GM21576 (cell line): ENCODE results near the gene LAIR2.

ENCODE experiments used
- ATAC-seq: cut with Tn5 transposase; IDR thresholded peaks from one replicate; pipeline ENCODE4 v1.9.1; 2021; ENCODE audit warnings: mild to moderate bottlenecking, moderate library complexity; ENCODE audit not compliant: unreplicated experiment

Gene LAIR2

DNA sequence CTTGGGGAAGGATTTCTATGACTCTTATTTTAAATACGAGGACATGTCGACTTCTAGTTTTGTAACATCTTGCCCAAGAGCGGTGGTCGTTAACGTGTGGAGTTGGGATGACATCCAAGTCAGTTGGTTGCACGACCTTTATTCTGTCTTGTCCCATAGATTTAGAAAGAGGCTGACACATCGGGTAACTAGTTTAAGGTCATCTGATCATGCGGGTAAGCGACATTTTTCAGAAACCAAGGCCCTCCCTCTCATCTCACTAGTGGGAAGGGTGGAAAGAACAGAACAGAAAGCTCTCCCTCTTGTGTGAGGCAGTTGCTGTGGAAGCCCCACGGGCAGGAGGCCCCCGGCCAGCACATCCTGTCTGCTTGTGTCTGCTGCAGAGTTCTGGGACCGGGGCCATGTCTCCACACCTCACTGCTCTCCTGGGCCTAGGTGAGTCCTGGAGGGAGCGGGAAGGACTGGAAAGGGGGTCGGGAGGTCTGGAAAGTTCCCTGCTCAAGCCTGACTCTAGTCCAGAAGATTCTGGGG, at the start of gene LAIR2:
Gene LAIR2 (plus strand): TSS at position 314 of the 531 bp plus-strand sequence. CDS start 88 bp downstream, at position 402.
- no peak for ATAC-seq

DNA sequence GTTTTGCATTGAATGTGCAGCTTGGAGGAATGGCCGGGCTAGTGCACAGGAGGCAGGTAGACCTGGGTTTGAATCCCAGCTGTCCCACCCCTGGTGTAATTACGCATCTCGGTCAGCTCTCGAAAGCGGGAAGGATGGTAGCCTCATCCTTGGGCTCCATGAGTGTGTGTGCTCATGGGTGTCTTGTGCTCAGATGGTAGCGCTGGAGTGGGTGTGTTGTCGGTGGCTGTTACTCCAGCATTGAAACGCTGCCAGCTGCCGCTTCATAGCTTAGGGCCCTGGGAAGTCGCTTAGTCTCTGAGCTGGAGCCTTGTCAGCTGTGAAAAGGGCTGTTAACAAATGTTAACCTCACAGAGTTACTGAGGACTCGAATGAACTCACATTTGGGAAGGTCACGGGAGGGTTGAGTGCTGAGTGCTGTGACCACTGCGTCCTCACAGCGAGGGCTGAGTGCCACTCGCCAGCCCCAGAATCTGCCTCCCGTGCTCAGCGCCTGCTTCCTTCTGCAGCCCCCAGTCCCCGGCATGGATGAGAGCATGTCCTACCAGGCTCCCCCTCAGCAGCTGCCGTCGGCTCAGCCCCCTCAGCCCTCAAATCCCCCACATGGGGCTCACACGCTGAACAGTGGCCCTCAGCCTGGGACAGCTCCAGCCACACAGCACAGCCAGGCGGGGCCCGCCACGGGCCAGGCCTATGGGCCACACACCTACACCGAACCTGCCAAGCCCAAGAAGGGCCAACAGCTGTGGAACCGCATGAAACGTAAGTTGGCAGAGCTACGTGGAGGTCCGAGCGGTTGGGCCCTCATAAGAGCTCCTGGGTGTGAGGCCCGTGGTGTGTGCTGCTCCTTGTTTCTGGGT, 48.5 kb upstream of the LAIR2 start:
- no peak for ATAC-seq

DNA sequence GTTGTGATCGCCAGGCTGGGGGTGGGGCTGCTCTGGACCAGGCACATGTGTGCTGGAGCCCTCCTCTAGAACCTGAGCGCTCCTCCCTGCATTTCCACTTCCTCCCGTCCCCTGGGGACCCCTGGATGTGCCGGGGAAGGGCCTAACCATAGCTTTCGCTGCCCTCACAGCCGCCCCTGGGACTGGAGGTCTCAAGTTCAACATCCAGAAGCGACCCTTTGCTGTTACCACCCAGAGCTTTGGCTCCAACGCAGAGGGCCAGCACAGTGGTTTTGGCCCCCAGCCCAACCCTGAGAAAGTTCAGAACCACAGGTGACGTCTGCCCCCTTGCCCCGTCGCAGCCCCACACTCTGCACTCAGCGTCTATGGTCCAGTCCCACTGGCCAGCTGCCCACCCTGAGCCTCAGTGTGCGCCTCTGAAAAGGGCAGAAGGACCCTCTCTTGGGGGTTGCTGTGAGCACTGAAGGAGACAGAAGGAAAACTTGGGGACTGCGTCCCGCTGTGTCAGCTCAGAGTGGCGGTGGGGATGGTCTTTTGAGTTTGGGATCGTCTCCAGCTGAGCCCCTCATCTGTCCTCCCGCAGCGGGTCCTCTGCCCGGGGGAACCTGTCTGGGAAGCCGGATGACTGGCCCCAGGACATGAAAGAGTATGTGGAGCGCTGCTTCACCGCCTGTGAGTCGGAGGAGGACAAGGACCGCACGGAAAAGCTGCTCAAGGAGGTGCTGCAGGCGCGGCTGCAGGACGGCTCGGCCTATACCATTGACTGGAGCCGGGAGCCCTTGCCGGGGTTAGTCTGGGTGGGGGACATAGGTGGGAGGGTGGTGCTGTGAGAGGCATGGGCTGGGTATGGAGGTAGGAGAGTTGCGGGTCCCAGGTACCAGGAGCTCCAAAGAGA, 47.6 kb upstream of the LAIR2 start:
- no peak for ATAC-seq

GRCh38 chr19:54455786-54456422, 46.7 kb upstream of the LAIR2 start:
- ATAC-seq: no peak

GRCh38 chr19:54456423-54457373, 45.9 kb upstream of the LAIR2 start:
- no peak for ATAC-seq

DNA sequence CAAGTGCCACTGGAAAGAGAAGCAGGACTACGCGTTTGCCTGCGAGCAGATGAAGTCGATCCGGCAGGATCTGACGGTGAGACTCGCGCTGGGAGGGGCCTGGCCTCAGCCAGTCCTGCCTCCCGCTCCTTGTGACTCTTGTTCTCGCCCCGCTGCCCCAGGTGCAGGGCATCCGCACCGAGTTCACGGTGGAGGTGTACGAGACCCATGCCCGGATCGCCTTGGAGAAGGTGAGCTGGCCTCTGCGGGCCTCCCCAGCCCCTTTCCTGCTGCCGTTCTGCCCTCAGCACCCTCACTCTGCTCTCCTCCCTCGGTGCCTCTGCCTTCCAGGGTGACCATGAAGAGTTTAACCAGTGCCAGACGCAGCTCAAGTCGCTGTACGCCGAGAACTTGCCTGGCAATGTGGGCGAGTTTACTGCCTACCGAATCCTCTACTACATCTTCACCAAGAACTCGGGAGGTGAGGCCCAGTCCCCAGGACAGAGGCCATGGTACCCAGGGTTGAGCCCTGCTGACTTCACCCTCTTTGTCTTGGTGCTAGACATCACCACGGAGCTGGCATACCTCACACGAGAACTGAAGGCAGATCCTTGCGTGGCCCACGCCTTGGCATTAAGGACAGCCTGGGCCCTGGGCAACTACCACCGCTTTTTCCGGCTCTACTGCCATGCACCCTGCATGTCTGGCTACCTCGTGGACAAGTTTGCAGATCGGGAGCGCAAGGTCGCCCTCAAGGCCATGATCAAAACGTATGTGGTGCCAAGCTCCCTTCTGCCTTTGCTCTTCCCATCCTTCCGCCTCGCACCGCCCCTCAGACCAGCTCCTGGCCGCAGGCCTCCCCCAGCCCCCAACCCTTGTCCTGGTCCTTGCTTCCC, 44.6 kb upstream of the LAIR2 start:
- no peak for ATAC-seq

GRCh38 chr19:54458648-54459281, 43.9 kb upstream of the LAIR2 start:
- no peak for ATAC-seq

DNA sequence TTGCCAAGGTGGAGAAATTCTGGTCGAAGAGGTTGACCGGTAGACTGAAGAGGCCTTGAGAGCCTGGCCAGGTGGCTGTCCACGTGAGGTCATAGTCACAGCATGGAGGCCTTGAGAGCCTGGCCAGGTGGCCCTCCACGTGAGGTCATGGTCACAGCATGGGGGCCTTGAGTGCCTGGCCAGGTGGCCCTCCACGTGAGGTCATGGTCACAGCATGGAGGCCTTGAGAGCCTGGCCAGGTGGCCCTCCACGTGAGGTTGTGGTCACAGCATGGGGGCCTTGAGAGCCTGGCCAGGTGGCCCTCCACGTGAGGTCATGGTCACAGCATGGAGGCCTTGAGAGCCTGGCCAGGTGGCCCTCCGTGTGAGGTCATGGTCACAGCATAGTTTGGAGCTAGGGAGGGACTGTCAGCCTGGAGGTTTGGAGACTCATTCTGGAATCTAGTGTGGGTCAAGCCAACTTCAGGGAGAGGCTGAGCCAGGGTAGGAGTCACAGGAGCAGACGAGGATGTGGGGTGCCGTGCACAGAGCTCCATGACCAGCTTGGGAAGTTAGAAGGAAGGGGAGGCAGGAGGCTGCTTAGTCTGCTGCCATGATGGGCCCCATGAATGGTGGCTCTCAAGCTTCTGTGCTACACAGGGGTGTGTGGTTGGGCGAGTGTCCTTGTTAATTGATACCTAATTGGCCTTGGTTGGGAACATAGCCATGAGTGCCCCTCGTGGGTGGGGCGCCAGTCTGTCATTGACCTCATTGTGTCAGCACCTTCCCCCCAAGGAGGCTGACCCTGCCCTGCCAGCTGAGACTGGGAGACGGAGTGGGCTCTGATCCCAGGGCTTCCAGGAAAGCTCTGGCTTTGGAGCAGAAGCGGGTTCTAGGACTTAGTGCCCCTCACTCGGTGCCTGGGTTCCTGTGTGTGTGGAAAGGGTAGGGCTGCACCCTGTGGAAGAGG, 43.1 kb upstream of the LAIR2 start:
- ATAC-seq: no peak

DNA sequence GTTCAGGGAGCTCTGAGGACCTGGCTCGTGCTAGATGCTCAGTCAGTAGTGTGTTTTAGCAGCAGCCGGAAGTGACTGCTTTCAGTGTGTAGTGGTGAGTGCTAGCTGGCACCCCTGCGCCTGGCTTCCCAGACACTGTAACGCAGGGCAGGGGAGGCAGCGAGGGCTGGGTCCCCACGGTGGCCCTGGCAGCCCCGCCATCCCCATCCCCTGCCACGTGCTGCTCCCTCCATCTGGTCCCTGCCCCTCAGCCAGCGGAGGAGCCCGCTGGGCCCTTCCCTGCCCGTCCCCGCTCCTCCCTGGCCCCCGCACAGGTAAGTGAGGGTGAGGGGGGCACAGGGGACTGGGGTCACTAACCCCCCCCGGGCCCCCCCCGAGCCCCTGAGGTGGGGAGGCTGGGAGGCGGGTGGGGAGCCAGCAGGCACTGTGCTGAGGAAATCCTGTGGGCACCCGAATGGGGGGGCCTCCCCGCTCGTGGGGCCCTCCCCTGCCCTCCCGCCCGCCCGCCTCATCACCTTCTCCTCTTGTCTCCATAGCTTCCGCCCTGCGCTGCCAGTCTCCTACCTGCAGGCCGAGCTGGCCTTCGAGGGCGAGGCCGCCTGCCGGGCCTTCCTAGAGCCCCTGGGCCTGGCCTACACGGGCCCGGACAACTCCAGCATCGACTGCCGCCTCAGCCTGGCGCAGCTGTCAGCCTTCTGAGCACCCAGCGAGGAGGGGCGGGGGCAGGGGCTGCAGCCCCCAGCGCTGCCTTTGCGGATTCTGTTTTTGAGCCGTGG, 42.2 kb upstream of the LAIR2 start:
- ATAC-seq: no peak

- no peak for ATAC-seq
These were observed 41.4 kb upstream of the LAIR2 start for GRCh38 chr19:54461210-54461609.

- no peak for ATAC-seq
These were observed 41.0 kb upstream of the LAIR2 start for GRCh38 chr19:54461613-54462012.

- no peak for ATAC-seq
These were observed 40.5 kb upstream of the LAIR2 start for GRCh38 chr19:54462047-54462654.

DNA sequence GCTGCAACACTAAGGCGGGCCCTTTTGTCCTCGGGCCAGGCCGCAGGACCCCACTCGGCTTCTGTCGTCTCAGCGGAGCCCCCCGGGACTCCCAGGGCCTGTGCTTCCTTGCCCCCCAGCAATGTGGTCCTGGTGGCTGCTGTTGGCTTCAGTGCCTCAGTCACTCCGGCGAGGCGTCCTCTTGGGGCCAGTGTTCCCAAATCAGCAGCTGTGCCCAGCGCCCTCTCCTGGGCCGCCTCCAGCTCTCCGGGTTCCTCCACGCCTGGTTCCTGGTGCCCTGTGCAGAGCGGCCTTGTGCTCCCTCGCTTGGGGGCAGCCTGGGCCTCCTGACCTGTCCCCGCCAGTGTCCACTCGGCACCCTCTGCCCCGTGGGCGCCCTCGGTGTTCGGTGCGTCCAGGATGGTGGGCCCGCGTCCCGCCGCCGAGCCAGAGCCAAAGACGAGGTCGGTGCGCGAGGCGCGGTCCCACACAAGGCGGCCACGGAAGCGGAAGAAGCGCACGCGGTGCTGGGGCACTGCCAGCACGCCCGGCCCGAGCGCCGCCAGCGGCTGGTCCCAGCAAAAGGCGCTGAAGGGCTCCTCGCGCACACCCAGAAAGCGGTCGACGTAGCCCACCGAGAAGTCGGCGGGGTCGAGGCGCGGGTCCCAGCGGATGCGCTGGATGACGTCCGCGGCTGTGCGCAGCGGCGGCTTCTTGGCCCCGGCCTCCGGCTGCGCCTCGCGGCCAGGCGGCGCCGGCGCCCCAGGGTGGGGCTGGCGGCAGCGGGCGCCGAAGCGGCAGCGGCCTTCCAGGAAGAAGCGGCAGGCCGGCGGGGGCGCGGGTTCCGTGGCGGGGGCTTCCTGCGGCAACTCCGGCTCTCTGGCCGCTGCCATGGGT, 39.7 kb upstream of the LAIR2 start:
- ATAC-seq: peak; percentile 7

GRCh38 chr19:54463531-54464043, 39.0 kb upstream of the LAIR2 start, which contains the start of gene LENG9:
Gene LENG9, minus strand, starts transcription at chr19:54463778. Its CDS starts 252 bp downstream, at chr19:54463526.
- ATAC-seq: peak; percentile 60
